NCI-H1436 treated with DMSO at 0.1 percent for 48 hours (cell line): ENCODE measurements around the gene MARK3.

Experiments used
- DNase-seq: peaks from one replicate; lab custom pipeline; 2025; lab: John Stamatoyannopoulos, UW

MARK3 gene

DNA sequence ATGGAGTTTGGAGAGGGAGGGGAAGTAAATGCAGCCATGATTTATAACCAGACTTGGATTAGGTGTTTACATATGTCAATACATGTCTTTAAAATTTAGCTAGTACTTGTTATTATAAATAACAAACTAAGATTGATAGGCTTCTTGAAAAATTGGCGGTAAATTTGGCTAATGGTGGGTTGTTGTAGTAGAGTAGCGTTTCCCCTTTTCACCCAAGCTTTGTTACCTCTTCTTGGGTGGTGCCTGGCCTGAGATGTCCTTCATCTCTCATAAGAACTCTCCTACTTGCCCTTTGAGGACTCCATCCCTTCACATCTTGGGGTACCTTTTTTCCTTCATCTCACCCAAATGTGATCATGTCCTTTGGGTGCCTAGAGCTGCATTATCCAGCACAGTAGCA is 11.2 kb downstream of the MARK3 start:
- DNase-seq: no peak

DNA sequence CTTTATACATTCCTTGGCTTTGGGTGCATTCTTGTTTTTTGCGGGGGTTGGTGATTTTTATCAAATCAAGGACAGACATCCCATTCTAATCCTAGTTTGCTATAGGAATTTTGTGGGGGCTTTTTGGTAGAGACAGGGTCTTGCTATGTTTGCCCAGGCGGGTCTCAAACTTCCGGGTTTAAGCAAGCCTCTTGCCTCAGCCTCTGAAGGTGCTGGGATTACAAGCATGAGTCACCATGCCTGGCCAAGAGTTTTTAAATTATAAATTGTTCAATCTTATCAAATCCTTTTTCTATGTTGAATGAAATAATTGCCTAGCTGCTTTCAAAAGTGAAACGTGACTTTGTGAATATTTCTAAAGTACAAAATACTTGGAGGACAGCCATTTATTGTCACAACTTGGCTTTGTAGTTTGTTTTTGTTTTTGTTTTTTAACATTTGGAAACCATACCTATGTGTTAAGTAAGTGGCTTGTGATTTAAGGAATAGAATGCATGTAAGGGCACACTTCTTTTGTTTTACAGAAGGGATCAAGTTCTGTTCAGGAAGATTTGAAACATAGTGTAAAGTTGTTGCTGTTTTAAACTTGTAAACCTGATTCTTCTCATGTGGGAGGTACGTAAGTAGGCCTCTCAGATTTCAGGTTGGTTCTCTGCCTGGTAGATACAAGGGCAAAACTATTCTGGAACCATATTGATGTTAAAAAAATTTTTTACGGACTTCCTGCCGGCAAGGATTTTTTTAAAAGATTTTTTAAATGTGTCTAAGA is 13.4 kb downstream of the MARK3 start:
- no peak for DNase-seq

DNA sequence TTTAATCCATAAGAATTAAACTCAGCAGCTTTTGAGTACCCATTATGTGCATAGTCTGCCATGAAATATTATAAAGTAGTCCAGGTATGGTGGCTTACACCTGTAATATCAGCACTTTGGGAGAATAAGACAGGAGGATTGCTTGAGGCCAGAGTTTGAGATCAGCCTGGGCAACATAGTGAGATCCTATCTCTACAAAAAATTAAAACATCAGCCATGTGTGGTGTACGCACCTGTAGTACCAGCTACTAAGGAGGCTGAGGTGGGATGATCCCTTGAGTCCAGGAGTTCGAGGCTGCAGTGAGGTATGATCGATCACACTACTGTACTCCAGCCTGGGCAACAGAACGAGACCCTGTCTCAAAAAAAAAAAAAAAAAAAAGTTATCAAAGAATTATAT is 15.3 kb downstream of the MARK3 start:
- no peak for DNase-seq

- DNase-seq: no peak
Measured at GRCh38 chr14:103401223-103402214, 16.3 kb downstream of the MARK3 start.

DNA sequence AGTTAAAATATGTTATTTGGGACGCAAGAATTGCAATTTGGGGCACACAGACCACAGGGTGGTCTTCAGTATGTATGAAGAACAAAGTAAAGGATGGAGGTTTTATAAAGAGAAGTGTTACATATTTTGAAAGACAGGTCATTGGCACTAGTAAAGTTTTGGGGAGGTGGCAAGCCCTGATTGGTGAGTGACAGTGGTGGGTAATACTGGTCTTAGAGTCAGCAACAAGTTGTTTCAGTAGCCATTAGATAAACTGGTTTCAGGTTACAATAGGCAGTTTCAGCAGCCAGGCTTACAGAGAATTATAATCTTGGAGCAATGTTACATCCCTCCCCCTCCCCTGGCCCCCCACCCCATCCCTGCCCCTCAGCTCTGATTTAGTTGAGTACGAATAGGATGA is 17.5 kb downstream of the MARK3 start:
- DNase-seq: no peak

- DNase-seq: no peak
Measured at GRCh38 chr14:103404032-103404918, 19.1 kb downstream of the MARK3 start.

DNA sequence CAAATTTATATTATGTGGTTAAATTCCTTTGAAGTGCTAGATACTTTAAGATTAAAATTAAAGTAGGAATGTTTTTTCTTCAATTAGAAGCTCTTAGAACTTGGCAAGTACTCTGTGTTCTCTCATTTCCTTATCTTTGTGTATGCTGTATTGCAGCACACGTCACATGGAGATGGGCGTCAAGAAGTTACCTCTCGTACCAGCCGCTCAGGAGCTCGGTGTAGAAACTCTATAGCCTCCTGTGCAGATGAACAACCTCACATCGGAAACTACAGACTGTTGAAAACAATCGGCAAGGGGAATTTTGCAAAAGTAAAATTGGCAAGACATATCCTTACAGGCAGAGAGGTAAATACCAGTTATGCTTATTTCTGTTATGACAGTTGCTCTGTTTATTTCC is 19.7 kb downstream of the MARK3 start:
- DNase-seq: no peak

- DNase-seq: no peak
Measured at GRCh38 chr14:103408491-103409155, 23.4 kb downstream of the MARK3 start.

DNA sequence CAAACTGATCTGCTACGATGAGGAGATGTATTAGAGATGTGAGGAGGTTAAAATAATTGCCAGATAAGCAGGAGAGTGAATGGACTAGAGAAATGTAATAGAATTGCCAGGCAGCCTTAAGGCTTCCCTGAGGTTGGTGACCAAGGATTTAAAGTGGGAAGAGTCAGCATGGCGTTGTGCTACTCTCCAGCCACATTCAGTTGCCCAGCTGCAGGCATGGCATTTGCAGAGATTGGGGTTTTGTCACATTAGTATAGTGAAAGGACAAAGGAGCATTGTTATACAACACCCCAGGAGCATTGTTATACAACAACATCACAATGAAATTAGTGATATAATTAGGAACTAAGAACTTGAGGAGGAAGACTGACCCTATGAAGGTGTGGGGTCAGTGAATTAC is 31.7 kb downstream of the MARK3 start:
- DNase-seq: no peak

GRCh38 chr14:103418481-103418818 is 33.2 kb downstream of the MARK3 start:
- no peak for DNase-seq

DNA sequence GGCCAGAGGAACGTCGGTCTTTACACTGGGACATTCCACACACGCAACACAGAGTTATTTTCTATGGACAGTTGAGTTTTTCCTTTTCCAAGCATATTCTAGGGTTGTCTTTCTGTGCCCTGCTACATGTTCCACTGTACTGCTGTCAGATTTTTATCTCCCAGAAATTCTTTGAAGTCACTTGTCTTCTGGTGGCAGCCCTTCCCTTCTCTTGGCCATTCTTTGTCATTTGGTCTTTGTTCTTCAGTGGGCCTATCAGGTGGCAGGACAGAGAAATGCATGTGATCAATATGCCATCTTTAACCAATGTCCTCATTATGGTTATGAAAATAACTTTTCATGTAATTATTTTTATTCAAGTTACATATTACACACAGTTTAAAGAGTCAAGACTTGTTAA is 36.3 kb downstream of the MARK3 start:
- no peak for DNase-seq

GRCh38 chr14:103423050-103423461 is 37.8 kb downstream of the MARK3 start:
- no peak for DNase-seq

DNA sequence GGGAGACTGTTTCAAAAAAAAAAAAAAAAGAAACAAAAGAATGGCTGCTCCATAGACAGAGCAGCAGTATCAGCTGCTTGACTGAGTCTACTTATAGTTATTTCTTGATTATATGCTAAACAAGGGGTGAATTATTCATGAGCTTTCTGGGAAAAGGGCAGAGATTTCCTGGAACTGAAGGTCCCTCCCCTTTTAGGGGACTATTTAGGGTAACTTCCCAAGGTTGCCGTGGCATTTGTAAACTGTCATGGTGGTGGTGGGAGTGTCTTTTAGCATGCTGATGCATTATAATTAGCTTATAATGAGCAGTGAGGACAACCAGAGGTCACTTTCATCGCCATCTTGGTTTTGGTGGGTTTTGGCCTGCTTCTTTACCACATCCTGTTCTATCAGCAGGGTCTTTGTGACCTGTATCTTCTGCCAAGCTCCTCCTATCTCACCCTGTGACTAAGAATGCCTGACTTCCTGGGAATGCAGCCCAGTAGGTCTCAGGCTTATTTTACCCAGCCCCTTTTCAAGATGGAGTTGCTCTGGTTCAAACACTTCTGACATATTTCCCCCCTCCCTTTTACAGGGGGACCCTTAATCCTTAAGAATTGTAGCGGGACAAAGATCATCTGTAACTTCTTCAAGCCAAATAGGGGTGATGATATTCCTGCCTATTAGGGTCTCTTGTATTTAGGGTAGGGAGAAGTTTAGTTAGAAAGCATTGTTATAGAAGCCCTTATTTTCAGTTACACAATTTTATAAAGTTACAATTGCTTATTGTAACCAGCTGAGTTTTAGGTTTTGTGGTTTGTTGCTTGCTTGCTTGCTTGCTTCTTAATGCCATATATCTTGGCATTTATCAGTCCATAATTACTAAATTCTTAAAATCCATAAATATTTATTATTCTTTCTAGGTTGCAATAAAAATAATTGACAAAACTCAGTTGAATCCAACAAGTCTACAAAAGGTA is 42.5 kb downstream of the MARK3 start:
- no peak for DNase-seq

GRCh38 chr14:103428723-103429556 is 43.7 kb downstream of the MARK3 start:
- DNase-seq: no peak

DNA sequence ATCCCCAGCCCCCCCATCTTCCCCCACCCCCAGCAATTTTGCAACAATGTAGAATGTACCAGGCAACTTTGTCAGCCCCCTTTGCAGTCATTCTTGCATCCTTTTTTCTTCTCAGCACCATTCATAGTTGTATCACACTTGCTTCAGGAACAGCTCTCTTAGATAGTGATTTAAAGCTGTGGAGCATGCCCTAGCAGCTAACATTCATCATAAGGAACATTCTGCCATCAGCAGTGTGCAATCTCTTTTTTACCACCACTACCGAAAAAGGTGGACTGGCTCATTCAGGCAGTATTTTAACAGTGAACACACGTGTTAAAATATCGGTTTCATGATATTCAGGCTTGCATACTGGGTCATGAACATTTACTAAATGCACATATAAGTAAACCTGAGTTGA is 45.1 kb downstream of the MARK3 start:
- DNase-seq: no peak

- DNase-seq: no peak
Measured at GRCh38 chr14:103432627-103433026, 47.4 kb downstream of the MARK3 start.

DNA sequence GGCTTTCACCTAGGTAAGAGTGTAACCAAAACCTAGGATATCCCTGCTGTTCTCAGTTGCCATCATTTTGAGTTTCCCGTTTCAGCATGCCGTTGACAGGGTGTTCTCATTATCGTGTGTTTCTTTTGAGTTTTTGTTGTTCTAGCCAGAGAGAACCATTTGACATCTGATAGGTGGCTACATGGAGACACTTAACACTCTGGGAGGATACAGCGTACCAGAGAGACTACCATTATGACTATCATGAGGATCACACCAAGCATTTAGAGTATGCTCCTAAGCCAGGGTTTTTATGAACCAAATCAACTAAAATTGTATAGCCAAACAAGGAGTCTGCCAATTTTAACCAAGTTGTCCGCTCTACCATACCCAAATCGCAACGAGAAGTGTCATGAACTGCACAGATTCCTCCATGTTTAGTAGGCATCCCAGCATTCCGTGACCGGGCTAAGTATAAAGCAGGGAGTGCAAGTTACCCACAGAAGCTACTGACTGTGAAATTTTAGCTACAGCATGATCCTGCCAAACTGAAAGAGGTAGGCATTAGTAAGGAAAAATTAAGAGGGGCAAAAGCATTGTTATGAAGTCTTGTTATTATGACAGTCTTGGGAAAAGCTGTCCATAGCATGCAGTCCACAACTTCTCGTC is 48.8 kb downstream of the MARK3 start:
- DNase-seq: no peak

DNA sequence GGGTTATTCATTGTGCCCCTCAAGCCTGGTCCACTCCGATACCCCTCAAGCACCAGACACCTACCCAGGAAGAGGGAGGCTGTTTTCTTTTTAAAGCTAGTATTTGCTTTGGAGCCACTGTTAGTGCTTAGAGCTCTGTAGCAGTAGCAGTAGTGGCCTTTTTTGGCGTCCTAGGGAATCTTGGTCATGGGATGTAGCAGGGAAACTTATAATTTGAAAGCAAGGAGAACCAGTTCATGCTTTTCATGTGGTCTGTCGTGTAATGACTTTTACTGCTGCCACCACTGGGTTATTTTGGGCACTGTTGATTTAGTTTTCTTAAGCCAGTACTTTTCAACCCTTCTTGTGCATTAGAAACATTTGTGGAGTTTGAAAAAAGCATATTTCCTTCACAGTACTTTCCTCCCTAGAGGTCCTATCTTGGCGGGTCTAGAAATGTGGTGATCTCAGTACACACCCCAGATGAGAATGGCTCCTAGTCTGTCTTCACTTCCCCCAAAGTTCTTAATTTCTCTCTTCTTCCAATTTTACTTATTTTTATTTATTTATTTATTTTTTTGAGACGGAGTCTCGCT is 49.7 kb downstream of the MARK3 start:
- DNase-seq: no peak

DNA sequence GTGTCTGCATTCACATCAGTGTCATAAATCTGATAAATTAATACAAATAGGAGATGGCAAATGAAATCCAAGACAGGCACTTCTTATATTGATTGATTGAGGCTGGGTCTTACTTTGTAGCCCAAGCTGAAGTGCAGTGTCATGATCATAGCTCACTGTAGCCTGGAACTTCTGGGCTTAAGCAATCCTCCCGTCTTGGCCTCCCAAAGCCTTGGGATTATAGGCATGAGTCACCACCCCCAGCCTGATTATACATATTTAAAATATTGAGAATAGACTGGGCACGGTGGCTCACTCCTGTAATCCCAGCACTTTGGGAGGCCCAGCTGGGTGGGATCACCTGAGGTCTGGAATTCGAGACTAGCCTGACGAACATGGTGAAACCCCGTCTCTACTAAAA is 51.3 kb downstream of the MARK3 start:
- DNase-seq: no peak
